HCT116 (cell line): ENCODE measurements around the gene BLCAP.

Experiments
- CEBPB ChIP-seq: IDR thresholded peaks from 2 replicates; pipeline ENCODE4 v1.6.1; 2012; ENCODE audit warnings: low read depth
- EZH2 ChIP-seq: fragments of 200-600 bp; sonication (generic); IDR thresholded peaks from 2 replicates; pipeline ENCODE4 v1.6.1; 2017; ENCODE audit warnings: antibody characterized with exemption, mixed run types
- EZH2phosphoT487 ChIP-seq: fragments of 200-600 bp; IDR thresholded peaks from 2 replicates; pipeline ENCODE4 v1.6.1; 2018; ENCODE audit warnings: antibody characterized with exemption, borderline replicate concordance
- FOSL1 ChIP-seq: IDR thresholded peaks from 2 replicates; pipeline ENCODE4 v1.6.1; 2012; ENCODE audit warnings: low read depth
- POLR2AphosphoS5 ChIP-seq: IDR thresholded peaks from 2 replicates; pipeline ENCODE4 v1.6.1; 2011; ENCODE audit warnings: mild to moderate bottlenecking, low read depth, low read length, moderate library complexity
- RAD21 ChIP-seq: IDR thresholded peaks from 2 replicates; pipeline ENCODE4 v1.6.1; 2012; ENCODE audit warnings: low read depth, mild to moderate bottlenecking
- SRF ChIP-seq: IDR thresholded peaks from 2 replicates; pipeline ENCODE4 v1.6.1; 2012; ENCODE audit warnings: low read depth
- ZFX ChIP-seq: fragments of 450-650 bp; IDR thresholded peaks from 2 replicates; pipeline ENCODE4 v1.6.1; 2017
- ZNF274 ChIP-seq: fragments of 200-500 bp; sonication (Bioruptor generic); IDR thresholded peaks from 2 replicates; pipeline ENCODE4 v1.6.1; 2014; ENCODE audit warnings: mild to moderate bottlenecking, low read depth, low read length, inconsistent platforms
- TF ChIP-seq, protein P1 (sequence below), 3 experiments: fragments of 200-600 bp in 1 of 3; sonication (generic) in 1 of 3; IDR thresholded peaks in 2 of 3; conservative IDR thresholded peaks in 1 of 3; 2 replicates each; pipeline ENCODE4 v1.5.1; 2012 to 2017; ENCODE audit warnings: low read depth in 2 of 3, low read length in 2 of 3, antibody characterized with exemption in 1 of 3, borderline replicate concordance in 1 of 3, control low read depth in 1 of 3, mild to moderate bottlenecking in 1 of 3, mixed read lengths in 1 of 3, mixed run types in 1 of 3, moderate library complexity in 1 of 3; ENCODE audit not compliant: insufficient read depth in 1 of 3
- TF ChIP-seq, protein P2 (sequence below): IDR thresholded peaks from 2 replicates; pipeline ENCODE4 v1.6.1; 2012; ENCODE audit warnings: low read depth
- TF ChIP-seq, protein P3 (sequence below): IDR thresholded peaks from 2 replicates; pipeline ENCODE4 v1.6.1; 2012
- TF ChIP-seq, protein P4 (sequence below): IDR thresholded peaks from 2 replicates; pipeline ENCODE4 v1.6.1; 2011; ENCODE audit warnings: mild to moderate bottlenecking, low read length, moderate library complexity; ENCODE audit not compliant: insufficient replicate concordance; ENCODE audit errors: extremely low read depth

DNA sequence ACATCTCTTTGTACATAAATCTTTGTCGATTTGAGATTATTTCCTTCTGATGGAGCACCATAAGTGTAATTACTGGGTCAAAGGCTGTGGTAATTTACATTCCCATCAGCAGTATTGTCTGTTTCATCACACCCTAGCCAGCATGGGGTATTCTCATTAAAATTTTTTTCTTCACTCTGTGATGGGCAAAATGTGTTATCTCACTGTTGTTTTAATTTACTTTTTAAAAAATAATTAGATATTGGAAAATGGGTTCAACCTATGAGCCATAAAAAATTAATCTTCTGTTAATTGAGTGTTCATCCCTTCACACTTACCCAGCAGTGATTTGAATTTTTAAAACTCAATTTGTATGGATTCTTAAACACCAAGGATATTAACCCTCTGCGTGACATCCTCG is 50.6 kb downstream of the BLCAP start:
- TF ChIP-seq, protein P1, sequence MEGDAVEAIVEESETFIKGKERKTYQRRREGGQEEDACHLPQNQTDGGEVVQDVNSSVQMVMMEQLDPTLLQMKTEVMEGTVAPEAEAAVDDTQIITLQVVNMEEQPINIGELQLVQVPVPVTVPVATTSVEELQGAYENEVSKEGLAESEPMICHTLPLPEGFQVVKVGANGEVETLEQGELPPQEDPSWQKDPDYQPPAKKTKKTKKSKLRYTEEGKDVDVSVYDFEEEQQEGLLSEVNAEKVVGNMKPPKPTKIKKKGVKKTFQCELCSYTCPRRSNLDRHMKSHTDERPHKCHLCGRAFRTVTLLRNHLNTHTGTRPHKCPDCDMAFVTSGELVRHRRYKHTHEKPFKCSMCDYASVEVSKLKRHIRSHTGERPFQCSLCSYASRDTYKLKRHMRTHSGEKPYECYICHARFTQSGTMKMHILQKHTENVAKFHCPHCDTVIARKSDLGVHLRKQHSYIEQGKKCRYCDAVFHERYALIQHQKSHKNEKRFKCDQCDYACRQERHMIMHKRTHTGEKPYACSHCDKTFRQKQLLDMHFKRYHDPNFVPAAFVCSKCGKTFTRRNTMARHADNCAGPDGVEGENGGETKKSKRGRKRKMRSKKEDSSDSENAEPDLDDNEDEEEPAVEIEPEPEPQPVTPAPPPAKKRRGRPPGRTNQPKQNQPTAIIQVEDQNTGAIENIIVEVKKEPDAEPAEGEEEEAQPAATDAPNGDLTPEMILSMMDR (IDR thresholded peaks at IDR 0.05 in 2 of 3, conservative IDR thresholded peaks at IDR 0.05 in 1 of 3; ENCODE audit: borderline replicate concordance in 1 of 3, insufficient read depth in 1 of 3, low read depth in 2 of 3, low read length in 2 of 3): no peak
- TF ChIP-seq, protein P2, sequence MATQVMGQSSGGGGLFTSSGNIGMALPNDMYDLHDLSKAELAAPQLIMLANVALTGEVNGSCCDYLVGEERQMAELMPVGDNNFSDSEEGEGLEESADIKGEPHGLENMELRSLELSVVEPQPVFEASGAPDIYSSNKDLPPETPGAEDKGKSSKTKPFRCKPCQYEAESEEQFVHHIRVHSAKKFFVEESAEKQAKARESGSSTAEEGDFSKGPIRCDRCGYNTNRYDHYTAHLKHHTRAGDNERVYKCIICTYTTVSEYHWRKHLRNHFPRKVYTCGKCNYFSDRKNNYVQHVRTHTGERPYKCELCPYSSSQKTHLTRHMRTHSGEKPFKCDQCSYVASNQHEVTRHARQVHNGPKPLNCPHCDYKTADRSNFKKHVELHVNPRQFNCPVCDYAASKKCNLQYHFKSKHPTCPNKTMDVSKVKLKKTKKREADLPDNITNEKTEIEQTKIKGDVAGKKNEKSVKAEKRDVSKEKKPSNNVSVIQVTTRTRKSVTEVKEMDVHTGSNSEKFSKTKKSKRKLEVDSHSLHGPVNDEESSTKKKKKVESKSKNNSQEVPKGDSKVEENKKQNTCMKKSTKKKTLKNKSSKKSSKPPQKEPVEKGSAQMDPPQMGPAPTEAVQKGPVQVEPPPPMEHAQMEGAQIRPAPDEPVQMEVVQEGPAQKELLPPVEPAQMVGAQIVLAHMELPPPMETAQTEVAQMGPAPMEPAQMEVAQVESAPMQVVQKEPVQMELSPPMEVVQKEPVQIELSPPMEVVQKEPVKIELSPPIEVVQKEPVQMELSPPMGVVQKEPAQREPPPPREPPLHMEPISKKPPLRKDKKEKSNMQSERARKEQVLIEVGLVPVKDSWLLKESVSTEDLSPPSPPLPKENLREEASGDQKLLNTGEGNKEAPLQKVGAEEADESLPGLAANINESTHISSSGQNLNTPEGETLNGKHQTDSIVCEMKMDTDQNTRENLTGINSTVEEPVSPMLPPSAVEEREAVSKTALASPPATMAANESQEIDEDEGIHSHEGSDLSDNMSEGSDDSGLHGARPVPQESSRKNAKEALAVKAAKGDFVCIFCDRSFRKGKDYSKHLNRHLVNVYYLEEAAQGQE: no peak
- TF ChIP-seq EZH2 (no peak), FOSL1 (no peak), EZH2phosphoT487 (no peak), CEBPB (no peak), RAD21 (no peak), POLR2AphosphoS5 (no peak), ZFX (no peak), ZNF274 (no peak), SRF (no peak)
- TF ChIP-seq, protein P3, sequence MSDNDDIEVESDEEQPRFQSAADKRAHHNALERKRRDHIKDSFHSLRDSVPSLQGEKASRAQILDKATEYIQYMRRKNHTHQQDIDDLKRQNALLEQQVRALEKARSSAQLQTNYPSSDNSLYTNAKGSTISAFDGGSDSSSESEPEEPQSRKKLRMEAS: no peak
- TF ChIP-seq, protein P4, sequence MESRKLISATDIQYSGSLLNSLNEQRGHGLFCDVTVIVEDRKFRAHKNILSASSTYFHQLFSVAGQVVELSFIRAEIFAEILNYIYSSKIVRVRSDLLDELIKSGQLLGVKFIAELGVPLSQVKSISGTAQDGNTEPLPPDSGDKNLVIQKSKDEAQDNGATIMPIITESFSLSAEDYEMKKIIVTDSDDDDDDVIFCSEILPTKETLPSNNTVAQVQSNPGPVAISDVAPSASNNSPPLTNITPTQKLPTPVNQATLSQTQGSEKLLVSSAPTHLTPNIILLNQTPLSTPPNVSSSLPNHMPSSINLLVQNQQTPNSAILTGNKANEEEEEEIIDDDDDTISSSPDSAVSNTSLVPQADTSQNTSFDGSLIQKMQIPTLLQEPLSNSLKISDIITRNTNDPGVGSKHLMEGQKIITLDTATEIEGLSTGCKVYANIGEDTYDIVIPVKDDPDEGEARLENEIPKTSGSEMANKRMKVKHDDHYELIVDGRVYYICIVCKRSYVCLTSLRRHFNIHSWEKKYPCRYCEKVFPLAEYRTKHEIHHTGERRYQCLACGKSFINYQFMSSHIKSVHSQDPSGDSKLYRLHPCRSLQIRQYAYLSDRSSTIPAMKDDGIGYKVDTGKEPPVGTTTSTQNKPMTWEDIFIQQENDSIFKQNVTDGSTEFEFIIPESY: no peak
